HepG2 (cell line): ENCODE results near the gene ACSL4.

Source experiments
- CBX5 ChIP-seq: sonication (generic); formaldehyde crosslinking; IDR thresholded peaks from 2 replicates; pipeline ENCODE4 v1.4.0; 2020; ENCODE audit warnings: missing genetic modification reagents, borderline replicate concordance
- PHB2 ChIP-seq: fragments of 450-650 bp; IDR thresholded peaks from 2 replicates; pipeline ENCODE4 v1.6.1; 2018; ENCODE audit not compliant: partially characterized antibody
- POLR2AphosphoS5 ChIP-seq: IDR thresholded peaks from 2 replicates; pipeline ENCODE4 v1.6.1; 2012; ENCODE audit warnings: low read depth, low read length
- ZMYM4 ChIP-seq: sonication (generic); formaldehyde crosslinking; IDR thresholded peaks from 2 replicates; pipeline ENCODE4 v1.8.1; 2023; ENCODE audit warnings: mild to moderate bottlenecking, missing genetic modification reagents
- ZNF232 ChIP-seq: sonication (generic); formaldehyde crosslinking; IDR thresholded peaks from 2 replicates; pipeline ENCODE4 v1.4.0; 2020; ENCODE audit warnings: missing genetic modification reagents, borderline replicate concordance
- ZNF263 ChIP-seq: sonication (generic); formaldehyde crosslinking; IDR thresholded peaks from 2 replicates; pipeline ENCODE4 v1.4.0; 2020; ENCODE audit warnings: missing genetic modification reagents
- ZNF3 ChIP-seq: IDR thresholded peaks from 2 replicates; pipeline ENCODE4 v1.7.0; 2017; ENCODE audit warnings: inconsistent platforms
- ZNF557 ChIP-seq: sonication (generic); formaldehyde crosslinking; IDR thresholded peaks from 2 replicates; pipeline ENCODE4 v1.4.0; 2020; ENCODE audit warnings: missing genetic modification reagents
- ZNF589 ChIP-seq: sonication (generic); formaldehyde crosslinking; conservative IDR thresholded peaks from 2 replicates; pipeline ENCODE4 v1.8.0; 2022; ENCODE audit warnings: mild to moderate bottlenecking, moderate library complexity, missing genetic modification reagents
- TF ChIP-seq, protein P1 (sequence below): sonication (generic); formaldehyde crosslinking; IDR thresholded peaks from 2 replicates; pipeline ENCODE4 v1.5.0; 2020; ENCODE audit warnings: mild to moderate bottlenecking, missing genetic modification reagents, moderate library complexity
- TF ChIP-seq, protein P2 (sequence below): sonication (generic); formaldehyde crosslinking; IDR thresholded peaks from 2 replicates; pipeline ENCODE4 v1.4.0; 2020; ENCODE audit warnings: missing genetic modification reagents
- TF ChIP-seq, protein P3 (sequence below): sonication (generic); formaldehyde crosslinking; IDR thresholded peaks from 2 replicates; pipeline ENCODE4 v1.4.0; 2020; ENCODE audit warnings: missing genetic modification reagents, borderline replicate concordance
- TF ChIP-seq, protein P4 (sequence below), 2 experiments: sonication (generic) in 1 of 2; formaldehyde crosslinking in 1 of 2; IDR thresholded peaks; 2 replicates each; pipeline versions ENCODE4 v1.5.1 to v1.6.1; 2011 to 2020; ENCODE audit warnings: borderline replicate concordance in 1 of 2, low read depth in 1 of 2, low read length in 1 of 2, mild to moderate bottlenecking in 1 of 2, missing genetic modification reagents in 1 of 2, moderate library complexity in 1 of 2

DNA sequence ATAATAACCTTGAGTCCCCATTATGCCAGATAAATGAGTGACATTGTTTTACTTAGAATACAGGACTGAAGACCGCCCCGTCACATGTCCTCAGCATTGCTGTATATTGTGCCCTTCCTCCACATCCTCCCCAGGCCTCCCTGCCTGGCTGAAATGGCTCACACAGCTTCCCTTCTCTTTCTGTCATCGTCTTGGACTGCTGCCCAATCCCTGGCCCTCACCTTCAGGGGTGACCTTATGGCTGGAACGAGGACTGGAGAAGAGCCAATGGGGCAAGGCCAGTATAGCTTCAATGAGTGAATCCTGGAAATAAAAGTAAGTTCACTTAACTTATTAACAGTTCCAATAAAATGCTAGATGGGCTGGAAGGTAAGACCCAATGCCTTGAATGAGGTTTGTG, 110.8 kb downstream of the ACSL4 start:
- TF ChIP-seq ZNF557 (CRISPR knock-in tag) (no peak), ZMYM4 (CRISPR knock-in tag) (no peak), CBX5 (CRISPR knock-in tag) (no peak), ZNF263 (CRISPR knock-in tag) (no peak), ZNF589 (CRISPR knock-in tag) (no peak), PHB2 (no peak), POLR2AphosphoS5 (no peak), ZNF3 (CRISPR knock-in tag) (no peak), ZNF232 (CRISPR knock-in tag) (no peak)
- TF ChIP-seq, protein P1, sequence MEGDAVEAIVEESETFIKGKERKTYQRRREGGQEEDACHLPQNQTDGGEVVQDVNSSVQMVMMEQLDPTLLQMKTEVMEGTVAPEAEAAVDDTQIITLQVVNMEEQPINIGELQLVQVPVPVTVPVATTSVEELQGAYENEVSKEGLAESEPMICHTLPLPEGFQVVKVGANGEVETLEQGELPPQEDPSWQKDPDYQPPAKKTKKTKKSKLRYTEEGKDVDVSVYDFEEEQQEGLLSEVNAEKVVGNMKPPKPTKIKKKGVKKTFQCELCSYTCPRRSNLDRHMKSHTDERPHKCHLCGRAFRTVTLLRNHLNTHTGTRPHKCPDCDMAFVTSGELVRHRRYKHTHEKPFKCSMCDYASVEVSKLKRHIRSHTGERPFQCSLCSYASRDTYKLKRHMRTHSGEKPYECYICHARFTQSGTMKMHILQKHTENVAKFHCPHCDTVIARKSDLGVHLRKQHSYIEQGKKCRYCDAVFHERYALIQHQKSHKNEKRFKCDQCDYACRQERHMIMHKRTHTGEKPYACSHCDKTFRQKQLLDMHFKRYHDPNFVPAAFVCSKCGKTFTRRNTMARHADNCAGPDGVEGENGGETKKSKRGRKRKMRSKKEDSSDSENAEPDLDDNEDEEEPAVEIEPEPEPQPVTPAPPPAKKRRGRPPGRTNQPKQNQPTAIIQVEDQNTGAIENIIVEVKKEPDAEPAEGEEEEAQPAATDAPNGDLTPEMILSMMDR: no peak
- TF ChIP-seq, protein P2, sequence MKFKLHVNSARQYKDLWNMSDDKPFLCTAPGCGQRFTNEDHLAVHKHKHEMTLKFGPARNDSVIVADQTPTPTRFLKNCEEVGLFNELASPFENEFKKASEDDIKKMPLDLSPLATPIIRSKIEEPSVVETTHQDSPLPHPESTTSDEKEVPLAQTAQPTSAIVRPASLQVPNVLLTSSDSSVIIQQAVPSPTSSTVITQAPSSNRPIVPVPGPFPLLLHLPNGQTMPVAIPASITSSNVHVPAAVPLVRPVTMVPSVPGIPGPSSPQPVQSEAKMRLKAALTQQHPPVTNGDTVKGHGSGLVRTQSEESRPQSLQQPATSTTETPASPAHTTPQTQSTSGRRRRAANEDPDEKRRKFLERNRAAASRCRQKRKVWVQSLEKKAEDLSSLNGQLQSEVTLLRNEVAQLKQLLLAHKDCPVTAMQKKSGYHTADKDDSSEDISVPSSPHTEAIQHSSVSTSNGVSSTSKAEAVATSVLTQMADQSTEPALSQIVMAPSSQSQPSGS (CRISPR knock-in tag): no peak
- TF ChIP-seq, protein P3, sequence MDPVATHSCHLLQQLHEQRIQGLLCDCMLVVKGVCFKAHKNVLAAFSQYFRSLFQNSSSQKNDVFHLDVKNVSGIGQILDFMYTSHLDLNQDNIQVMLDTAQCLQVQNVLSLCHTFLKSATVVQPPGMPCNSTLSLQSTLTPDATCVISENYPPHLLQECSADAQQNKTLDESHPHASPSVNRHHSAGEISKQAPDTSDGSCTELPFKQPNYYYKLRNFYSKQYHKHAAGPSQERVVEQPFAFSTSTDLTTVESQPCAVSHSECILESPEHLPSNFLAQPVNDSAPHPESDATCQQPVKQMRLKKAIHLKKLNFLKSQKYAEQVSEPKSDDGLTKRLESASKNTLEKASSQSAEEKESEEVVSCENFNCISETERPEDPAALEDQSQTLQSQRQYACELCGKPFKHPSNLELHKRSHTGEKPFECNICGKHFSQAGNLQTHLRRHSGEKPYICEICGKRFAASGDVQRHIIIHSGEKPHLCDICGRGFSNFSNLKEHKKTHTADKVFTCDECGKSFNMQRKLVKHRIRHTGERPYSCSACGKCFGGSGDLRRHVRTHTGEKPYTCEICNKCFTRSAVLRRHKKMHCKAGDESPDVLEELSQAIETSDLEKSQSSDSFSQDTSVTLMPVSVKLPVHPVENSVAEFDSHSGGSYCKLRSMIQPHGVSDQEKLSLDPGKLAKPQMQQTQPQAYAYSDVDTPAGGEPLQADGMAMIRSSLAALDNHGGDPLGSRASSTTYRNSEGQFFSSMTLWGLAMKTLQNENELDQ: no peak
- TF ChIP-seq, protein P4, sequence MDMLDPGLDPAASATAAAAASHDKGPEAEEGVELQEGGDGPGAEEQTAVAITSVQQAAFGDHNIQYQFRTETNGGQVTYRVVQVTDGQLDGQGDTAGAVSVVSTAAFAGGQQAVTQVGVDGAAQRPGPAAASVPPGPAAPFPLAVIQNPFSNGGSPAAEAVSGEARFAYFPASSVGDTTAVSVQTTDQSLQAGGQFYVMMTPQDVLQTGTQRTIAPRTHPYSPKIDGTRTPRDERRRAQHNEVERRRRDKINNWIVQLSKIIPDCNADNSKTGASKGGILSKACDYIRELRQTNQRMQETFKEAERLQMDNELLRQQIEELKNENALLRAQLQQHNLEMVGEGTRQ (IDR thresholded peaks at IDR 0.05; ENCODE audit: low read depth, low read length): no peak
- TF ChIP-seq, protein P4 (CRISPR knock-in tag; IDR thresholded peaks at IDR 0.05; ENCODE audit: borderline replicate concordance): no peak
